ENCODE results near the gene FIBIN.

DNA sequence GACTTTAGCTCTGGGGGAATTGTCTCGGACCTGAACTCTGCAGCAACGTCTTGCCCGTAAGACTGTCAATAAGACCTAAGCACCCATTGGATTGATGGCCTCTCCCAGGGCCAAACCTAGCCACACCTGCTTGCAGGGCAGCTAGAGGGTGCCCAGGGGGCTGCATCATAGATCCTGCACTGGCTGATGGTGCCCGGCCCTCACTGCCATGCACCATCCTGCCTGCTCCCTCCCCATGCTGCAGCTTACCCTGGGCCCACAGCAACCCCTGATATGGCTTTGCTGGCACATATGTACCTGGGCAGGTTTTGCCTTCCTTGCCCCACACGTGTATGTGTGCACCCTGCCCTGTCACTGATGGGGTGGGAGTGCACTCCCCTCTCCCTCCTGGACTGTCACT, 37.8 kb downstream of the FIBIN start:
- TF ChIP-seq CTCF (IDR thresholded peaks at IDR 0.05; ENCODE audit: low read depth, low read length) (no peak), POLR2A (IDR thresholded peaks at IDR 0.05; ENCODE audit: extremely low read depth, insufficient read length) (no peak)
